ENCODE results near the gene GPX4.

- TF ChIP-seq CTCF (IDR thresholded peaks at IDR 0.05; ENCODE audit: poor library complexity, severe bottlenecking) (no peak), REST (IDR thresholded peaks at IDR 0.05; ENCODE audit: borderline replicate concordance) (no peak), POLR2AphosphoS5 (IDR thresholded peaks at IDR 0.05) (no peak), EZH2 (IDR thresholded peaks at IDR 0.05; ENCODE audit: borderline replicate concordance, insufficient read depth, low read length, poor library complexity, severe bottlenecking) (no peak), SMC3 (conservative IDR thresholded peaks at IDR 0.05; ENCODE audit: poor library complexity) (no peak), RAD21 (conservative IDR thresholded peaks at IDR 0.05) (no peak), MXI1 (conservative IDR thresholded peaks at IDR 0.05; ENCODE audit: poor library complexity, severe bottlenecking) (no peak), EP300 (conservative IDR thresholded peaks at IDR 0.05; ENCODE audit: poor library complexity, severe bottlenecking) (no peak), TAF1 (IDR thresholded peaks at IDR 0.05; ENCODE audit: low read depth) (no peak)
Observed at GRCh38 chr19:1109697-1110671, 6.2 kb downstream of the GPX4 start.
